ENCODE data around the gene UBE2M.

GRCh38 chr19:58570770-58571574 is 12.6 kb upstream of the UBE2M start:
- TF ChIP-seq EZH2 (IDR thresholded peaks at IDR 0.05; ENCODE audit: borderline replicate concordance, low read depth, low read length, poor library complexity, severe bottlenecking) (no peak), CTCF (conservative IDR thresholded peaks at IDR 0.05; ENCODE audit: low read depth, low read length) (no peak)
